Ovary (tissue), 3 donors: ENCODE results near the gene SNAPC2.

ENCODE experiments used
- CTCF ChIP-seq, 3 donors: fragments of 450-650 bp in 2 of 3; fragments of 200-600 bp in 1 of 3; IDR thresholded peaks; one replicate each; pipeline versions ENCODE4 v1.5.1 to v1.8.0; 2016 to 2022; ENCODE audit warnings: antibody characterized with exemption in 3 of 3, mild to moderate bottlenecking in 1 of 3
- EP300 ChIP-seq: sonication (generic); formaldehyde crosslinking; IDR thresholded peaks from one replicate; pipeline ENCODE4 v1.6.1; 2017; ENCODE audit warnings: antibody characterized with exemption
- POLR2A ChIP-seq: fragments of 450-650 bp; IDR thresholded peaks from one replicate; pipeline ENCODE4 v1.6.1; 2017; ENCODE audit warnings: antibody characterized with exemption, mild to moderate bottlenecking, moderate library complexity
- donor health status: DM: no; HTN: no; CAD: no.

GRCh38 chr19:7900931-7901330 is 19.2 kb upstream of the SNAPC2 start:
- no peak for TF ChIP-seq CTCF (IDR thresholded peaks at IDR 0.05)
- no peak for TF ChIP-seq EP300
- no peak for TF ChIP-seq POLR2A
